NCI-H524 treated with DMSO at 0.1 percent for 48 hours (cell line): ENCODE data around the gene PRR11.
"Not testable (repeated sequence)": the region's sequence is repeated elsewhere in the genome, so short reads cannot be mapped to it uniquely, and the experiment has no call there.

Experiments
- DNase-seq: peaks from one replicate; lab custom pipeline; 2025; lab: John Stamatoyannopoulos, UW

The PRR11 gene

DNA sequence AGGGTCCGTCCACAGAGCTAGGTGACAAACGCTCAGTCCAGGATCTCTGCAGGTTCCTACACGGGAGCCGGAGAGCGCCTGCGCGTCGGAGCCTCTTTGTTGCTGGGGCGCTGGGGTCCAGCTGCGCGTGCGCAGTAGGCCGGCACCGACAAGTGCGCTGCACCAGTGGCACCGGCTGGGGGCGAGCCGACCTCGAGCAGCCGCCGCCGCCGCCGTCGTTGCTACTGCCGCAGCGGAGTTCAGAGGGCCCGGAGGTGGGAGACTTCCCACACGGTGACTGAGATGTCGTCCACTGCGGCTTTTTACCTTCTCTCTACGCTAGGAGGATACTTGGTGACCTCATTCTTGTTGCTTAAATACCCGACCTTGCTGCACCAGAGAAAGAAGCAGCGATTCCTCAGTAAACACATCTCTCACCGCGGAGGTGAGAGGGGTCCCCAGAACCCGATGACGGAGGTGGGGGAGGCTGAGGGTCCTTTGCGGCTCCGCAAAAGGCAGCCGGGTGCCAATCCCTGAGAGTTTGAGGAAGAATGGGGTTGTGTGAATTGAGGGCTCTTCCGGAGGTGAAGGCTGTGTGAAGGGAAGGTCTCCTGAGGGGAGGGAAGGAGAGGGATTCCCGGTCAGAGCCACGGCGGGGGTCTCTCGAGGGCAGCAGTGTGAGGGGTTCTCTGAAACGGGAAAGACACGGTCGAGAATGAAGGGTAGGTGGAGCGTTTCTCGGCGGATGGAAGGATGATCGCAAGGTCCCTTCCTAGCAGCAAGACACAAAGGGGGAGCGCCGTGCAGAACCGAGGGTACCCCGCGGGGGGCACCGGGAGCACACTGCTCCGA is 65.0 kb downstream of the PRR11 start, which contains the start of gene GDPD1:
GDPD1 (plus strand) TSS at position 184 of the 831 bp plus-strand sequence; CDS start at position 283, 99 bp downstream.
- peak; percentile 88 for DNase-seq

DNA sequence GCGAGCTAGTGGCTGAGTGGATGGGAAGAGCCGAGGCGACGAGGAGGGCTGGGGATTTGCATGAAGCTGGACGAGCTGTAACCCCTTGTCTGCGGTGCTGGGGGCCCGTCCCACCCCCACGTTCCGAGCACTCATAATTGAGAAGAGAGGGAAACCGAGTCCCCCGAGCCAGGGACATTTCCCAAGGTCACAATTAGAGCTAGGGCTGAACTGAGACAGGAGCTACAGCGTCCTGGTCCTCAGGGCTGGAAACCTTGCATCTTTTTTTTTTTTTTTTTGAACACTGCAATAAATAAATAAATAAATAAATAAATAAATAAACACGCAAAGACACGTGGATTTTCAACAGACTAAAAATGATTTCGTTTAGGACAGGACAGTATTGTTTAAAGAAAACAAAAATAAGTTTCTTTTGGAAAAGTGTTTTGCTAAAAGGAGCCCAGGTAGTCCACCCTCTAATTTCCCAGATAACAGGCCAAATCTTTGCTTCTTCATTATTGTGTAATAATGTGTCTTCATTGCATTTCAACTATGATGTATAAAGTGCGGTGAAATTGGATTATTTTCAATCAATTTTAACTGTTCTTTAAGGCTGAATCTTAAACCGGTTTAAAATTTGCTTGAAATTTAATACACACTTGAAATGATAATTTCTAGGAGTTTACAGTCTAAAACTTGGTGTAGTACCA is 65.8 kb downstream of the PRR11 start:
- no peak for DNase-seq

DNA sequence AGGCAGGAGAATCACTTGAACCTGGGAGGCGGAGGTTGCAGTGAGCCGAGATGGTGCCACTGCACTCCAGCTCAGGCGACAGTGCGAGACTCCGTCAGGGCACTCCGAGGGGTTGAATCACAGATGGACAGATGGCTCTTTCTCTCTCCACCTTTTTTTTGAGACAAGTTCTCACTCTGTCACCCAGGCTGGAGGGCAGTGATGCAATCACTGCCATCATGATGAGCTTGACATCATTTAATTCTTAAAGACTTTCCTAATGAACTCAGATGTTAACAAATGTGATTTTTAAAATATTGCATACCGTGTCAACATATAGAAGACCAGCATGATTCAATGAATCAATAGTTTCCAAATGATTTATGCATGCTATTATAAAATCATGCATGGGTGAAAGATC is 68.3 kb downstream of the PRR11 start:
- no peak for DNase-seq

DNA sequence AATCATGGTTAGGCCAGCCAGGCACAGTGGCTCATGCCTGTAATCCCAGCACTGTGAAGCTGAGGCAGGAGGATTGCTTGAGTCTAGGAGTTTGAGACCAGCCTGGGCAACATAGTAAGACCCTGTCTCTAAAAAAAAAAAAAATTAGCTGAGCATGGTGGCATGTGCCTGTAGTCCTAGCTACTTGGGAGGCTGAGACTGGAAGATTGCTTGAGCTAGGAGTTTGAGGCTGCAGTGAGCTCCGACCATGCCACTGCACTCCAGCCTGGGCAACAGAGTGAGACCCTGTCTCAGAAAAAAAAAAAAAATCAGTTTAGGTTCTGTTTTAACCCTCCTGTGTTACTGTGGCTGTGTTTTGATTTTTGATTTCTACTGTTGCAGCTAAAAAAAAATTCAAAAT is 73.0 kb downstream of the PRR11 start:
- not testable (repeated sequence) for DNase-seq

GRCh38 chr17:59230764-59231163 is 75.2 kb downstream of the PRR11 start:
- DNase-seq, result no peak

DNA sequence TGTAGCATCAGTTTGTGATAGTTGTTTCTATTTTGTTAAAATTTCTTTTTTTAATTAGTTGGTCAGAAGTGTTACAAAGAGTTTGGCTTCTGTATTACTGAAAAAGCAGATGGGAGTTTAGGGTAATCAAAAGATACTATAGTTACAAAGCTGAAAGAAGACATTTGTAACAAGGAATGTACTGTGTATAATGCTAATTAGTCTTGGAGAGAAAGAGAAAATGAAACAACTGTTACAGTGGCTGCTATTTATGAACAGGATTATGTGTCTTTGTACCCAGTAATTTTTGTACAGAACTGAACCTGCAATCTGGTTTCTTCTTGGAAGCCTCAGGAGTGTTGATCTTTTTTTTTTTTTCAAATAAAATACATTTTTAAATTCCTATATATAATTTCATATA is 79.1 kb downstream of the PRR11 start:
- DNase-seq, result no peak

GRCh38 chr17:59238906-59239305 is 83.4 kb downstream of the PRR11 start:
- no peak for DNase-seq

DNA sequence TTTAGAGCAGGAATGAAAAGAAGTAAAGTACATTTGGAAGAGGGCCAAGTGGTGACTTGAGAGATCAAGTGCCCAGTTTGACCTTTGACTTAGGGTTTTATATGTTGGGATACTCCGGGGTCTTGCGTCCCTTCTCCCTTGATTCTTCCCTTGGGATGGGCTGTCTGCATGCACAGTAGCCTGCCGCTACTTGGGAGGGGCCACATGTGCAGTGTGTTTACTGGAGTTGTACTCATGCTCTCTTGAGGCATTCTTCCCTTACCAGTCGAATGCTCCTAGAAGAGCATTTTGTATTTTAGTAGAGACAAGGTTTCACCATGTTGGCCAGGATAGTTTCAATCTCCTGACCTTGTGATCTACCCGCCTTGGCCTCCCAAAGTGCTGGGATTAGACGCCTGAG is 88.5 kb downstream of the PRR11 start:
- no peak for DNase-seq
